ENCODE measurements around the gene COLGALT1. TPM values are rescaled to one million over a fixed set of nuclear protein-coding genes. Genes with fewer than 3 reads are reported as not detected.
"Not testable (repeated sequence)": the region's sequence is repeated elsewhere in the genome, so short reads cannot be mapped to it uniquely, and the experiment has no call there.

COLGALT1 gene
- total RNA-seq, 2 experiments from 2014 or later = 74.6 to 75.0 TPM

- Mint-ChIP-seq H3K36me3 (ENCODE audit: low read depth) (peaks cover 50% of the 10 kb centered on the region), H3K4me1 (ENCODE audit: low read depth) (peaks cover 5% of the 10 kb centered on the region), H3K4me3 (no peak overlapping the region), H3K27ac (no peak overlapping the region), H3K9me3 (ENCODE audit: insufficient read depth) (no peaks in the 10 kb centered on the region), H3K27me3 (ENCODE audit: low read depth) (no peaks in the 10 kb centered on the region)
- CTCF ChIA-PET = no interaction called here
- POLR2A ChIA-PET = interaction anchor here (1.0 kb wide), 1 partner anchor 9 kb away, joined by 4 read pairs; no protein-coding TSS in a partner anchor
- DNase-seq = no peak
- no peak for ATAC-seq
These were observed 25.9 kb downstream of the COLGALT1 start for GRCh38 chr19:17581211-17581874.

- H3K36me3 Mint-ChIP-seq (ENCODE audit: low read depth) = peaks cover 46% of the 10 kb centered on the region
- no peak overlapping the region for H3K4me3 Mint-ChIP-seq
- no peak for ATAC-seq
- H3K27me3 Mint-ChIP-seq (ENCODE audit: low read depth) = no peaks in the 10 kb centered on the region
- ChIA-PET CTCF (no interaction called here), POLR2A (no interaction called here)
- peaks cover 5% of the 10 kb centered on the region for H3K4me1 Mint-ChIP-seq (ENCODE audit: low read depth)
- H3K9me3 Mint-ChIP-seq (ENCODE audit: insufficient read depth) = no peaks in the 10 kb centered on the region
- H3K27ac Mint-ChIP-seq = no peak overlapping the region
- DNase-seq = no peak
These were observed 27.2 kb downstream of the COLGALT1 start for GRCh38 chr19:17582613-17583012.

DNA sequence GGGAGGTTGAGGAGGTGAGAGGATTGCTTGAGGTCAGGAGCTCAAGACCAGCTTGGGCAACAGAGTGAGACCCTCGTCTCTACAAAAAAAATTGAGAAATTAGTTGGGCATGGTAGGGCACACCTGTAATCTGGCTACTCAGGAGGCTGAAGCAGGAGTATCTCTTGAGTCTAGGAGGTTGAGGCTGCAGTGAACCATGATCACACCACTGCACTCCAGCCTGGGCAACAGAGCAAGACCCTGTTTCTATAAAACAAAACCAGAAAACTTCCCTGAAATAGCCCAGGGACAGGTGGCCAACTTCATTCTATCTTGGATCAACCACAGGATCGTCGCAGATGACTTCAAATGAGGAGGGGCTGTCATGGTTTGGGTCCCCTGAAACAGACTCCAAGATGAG lies 28.7 kb downstream of the COLGALT1 start:
- Mint-ChIP-seq H3K27ac (no peak overlapping the region), H3K4me1 (ENCODE audit: low read depth) (peaks cover 5% of the 10 kb centered on the region), H3K9me3 (ENCODE audit: insufficient read depth) (no peaks in the 10 kb centered on the region), H3K36me3 (ENCODE audit: low read depth) (peaks cover 34% of the 10 kb centered on the region), H3K4me3 (no peak overlapping the region), H3K27me3 (ENCODE audit: low read depth) (no peaks in the 10 kb centered on the region)
- ATAC-seq (no peak), DNase-seq (no peak)
- CTCF ChIA-PET = no interaction called here
- POLR2A ChIA-PET = interaction anchor here (0.6 kb wide), 1 partner anchor 151 kb away, joined by 3 read pairs; no protein-coding TSS in a partner anchor

DNA sequence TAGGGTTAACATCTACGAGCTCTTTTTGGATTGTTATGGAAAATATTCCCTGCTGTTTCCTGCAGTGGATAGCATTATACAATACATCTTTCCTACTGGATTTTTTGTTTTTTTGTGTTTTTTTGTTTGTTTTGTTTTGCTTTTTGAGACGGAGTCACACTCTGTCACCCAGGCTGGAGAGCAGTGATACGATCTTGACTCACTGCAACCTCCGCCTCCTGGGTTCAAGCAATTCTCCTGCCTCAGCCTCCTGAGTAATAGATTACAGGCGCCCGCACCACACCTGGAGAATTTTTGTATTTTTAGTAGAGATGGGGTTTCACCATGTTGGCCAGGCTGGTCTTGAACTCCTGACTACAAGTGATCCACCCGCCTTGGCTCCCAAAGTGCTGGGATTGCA lies 29.9 kb downstream of the COLGALT1 start:
- H3K9me3 Mint-ChIP-seq (ENCODE audit: insufficient read depth); H3K27ac Mint-ChIP-seq; H3K27me3 Mint-ChIP-seq (ENCODE audit: low read depth); DNase-seq; ATAC-seq; POLR2A ChIA-PET; H3K4me3 Mint-ChIP-seq; H3K4me1 Mint-ChIP-seq (ENCODE audit: low read depth): not testable (repeated sequence)
- CTCF ChIA-PET = interaction anchor here (1.1 to 1.2 kb wide), 2 partner anchors 12 to 89 kb away, joined by 4 to 5 read pairs; no protein-coding TSS in a partner anchor
- H3K36me3 Mint-ChIP-seq (ENCODE audit: low read depth) = peaks cover 22% of the 10 kb centered on the region

- Mint-ChIP-seq H3K4me1 (ENCODE audit: low read depth) (peaks cover 4% of the 10 kb centered on the region), H3K36me3 (ENCODE audit: low read depth) (no peaks in the 10 kb centered on the region), H3K4me3 (no peak overlapping the region), H3K9me3 (ENCODE audit: insufficient read depth) (no peaks in the 10 kb centered on the region), H3K27me3 (ENCODE audit: low read depth) (peaks cover 15% of the 10 kb centered on the region), H3K27ac (no peak overlapping the region)
- ChIA-PET CTCF (no interaction called here), POLR2A (interaction anchor here (1.1 kb wide), 1 partner anchor 9 kb away, joined by 4 read pairs; no protein-coding TSS in a partner anchor)
- ATAC-seq = no peak
- no peak for DNase-seq
These were observed 35.4 kb downstream of the COLGALT1 start for GRCh38 chr19:17590866-17591265.

- H3K9me3 Mint-ChIP-seq (ENCODE audit: insufficient read depth); DNase-seq; H3K36me3 Mint-ChIP-seq (ENCODE audit: low read depth); ATAC-seq; POLR2A ChIA-PET; H3K4me3 Mint-ChIP-seq; H3K27ac Mint-ChIP-seq; CTCF ChIA-PET; H3K4me1 Mint-ChIP-seq (ENCODE audit: low read depth): not testable (repeated sequence)
- H3K27me3 Mint-ChIP-seq (ENCODE audit: low read depth) = peaks cover 15% of the 10 kb centered on the region
These were observed 38.8 kb downstream of the COLGALT1 start for GRCh38 chr19:17594296-17594695.

GRCh38 chr19:17598063-17598462 lies 42.6 kb downstream of the COLGALT1 start:
- H3K27me3 Mint-ChIP-seq (ENCODE audit: low read depth) = peaks cover 22% of the 10 kb centered on the region
- CTCF ChIA-PET; DNase-seq; H3K4me3 Mint-ChIP-seq; H3K36me3 Mint-ChIP-seq (ENCODE audit: low read depth); H3K4me1 Mint-ChIP-seq (ENCODE audit: low read depth); H3K9me3 Mint-ChIP-seq (ENCODE audit: insufficient read depth); POLR2A ChIA-PET; H3K27ac Mint-ChIP-seq; ATAC-seq: not testable (repeated sequence)

DNA sequence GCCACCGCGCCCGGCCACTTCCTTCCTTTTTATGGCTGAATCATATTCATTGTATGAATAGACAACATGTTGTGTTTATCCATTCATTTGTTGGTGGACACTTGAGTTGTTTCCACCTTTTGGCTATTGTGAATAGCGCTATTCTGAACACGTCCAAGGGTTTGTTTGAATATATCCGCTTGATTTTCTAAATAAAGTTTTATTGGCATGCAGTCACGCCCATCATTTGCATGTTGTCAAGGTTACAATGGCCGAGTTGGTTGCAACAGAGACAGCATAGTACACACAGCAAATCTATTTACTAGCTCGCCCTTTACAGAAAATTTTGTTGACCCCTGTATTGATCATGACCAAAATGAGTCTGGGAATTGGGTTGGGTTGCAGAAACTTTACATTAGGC lies 43.5 kb downstream of the COLGALT1 start:
- no peak for DNase-seq
- Mint-ChIP-seq H3K9me3 (ENCODE audit: insufficient read depth) (no peaks in the 10 kb centered on the region), H3K4me1 (ENCODE audit: low read depth) (no peaks in the 10 kb centered on the region), H3K36me3 (ENCODE audit: low read depth) (no peaks in the 10 kb centered on the region), H3K27me3 (ENCODE audit: low read depth) (peaks cover 25% of the 10 kb centered on the region), H3K27ac (no peak overlapping the region), H3K4me3 (no peak overlapping the region)
- CTCF ChIA-PET = interaction anchor here (1.8 kb wide), 1 partner anchor 11 kb away, joined by 6 read pairs; no protein-coding TSS in a partner anchor
- POLR2A ChIA-PET = no interaction called here
- no peak for ATAC-seq

- Mint-ChIP-seq H3K36me3 (ENCODE audit: low read depth) (no peaks in the 10 kb centered on the region), H3K4me1 (ENCODE audit: low read depth) (no peaks in the 10 kb centered on the region), H3K4me3 (no peak overlapping the region), H3K27me3 (ENCODE audit: low read depth) (peaks cover 33% of the 10 kb centered on the region), H3K9me3 (ENCODE audit: insufficient read depth) (no peaks in the 10 kb centered on the region), H3K27ac (no peak overlapping the region)
- CTCF ChIA-PET = interaction anchor here (1.8 kb wide), 1 partner anchor 11 kb away, joined by 6 read pairs; no protein-coding TSS in a partner anchor
- DNase-seq (no peak), ATAC-seq (no peak)
- POLR2A ChIA-PET = no interaction called here
These were observed 44.3 kb downstream of the COLGALT1 start for GRCh38 chr19:17599780-17600179.

DNA sequence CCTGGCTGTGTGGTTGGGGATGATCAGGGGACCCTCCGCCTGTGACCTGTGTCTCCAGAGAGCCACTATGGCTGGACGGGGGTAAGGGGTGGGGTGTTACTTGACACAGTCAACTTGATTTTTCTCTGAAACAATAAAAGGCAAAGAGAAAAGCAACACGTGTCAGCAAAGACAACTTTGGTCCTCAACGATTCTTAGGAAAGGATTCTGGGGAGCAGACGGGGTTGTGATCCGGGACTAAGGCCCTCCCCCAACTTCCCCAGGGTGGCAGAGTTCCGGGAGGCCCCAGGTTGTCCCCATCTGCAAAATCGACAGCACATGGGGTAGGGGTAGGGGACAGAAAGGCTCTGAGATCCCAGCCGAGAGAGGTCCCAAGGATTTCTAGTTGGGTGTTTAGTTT lies 46.2 kb downstream of the COLGALT1 start:
- DNase-seq = no peak
- CTCF ChIA-PET = no interaction called here
- POLR2A ChIA-PET = no interaction called here

GRCh38 chr19:17602217-17602616 lies 46.8 kb downstream of the COLGALT1 start:
- CTCF ChIA-PET = no interaction called here
- DNase-seq (no peak), ATAC-seq (no peak)
- POLR2A ChIA-PET = no interaction called here
- Mint-ChIP-seq H3K4me3 (no peak overlapping the region), H3K36me3 (ENCODE audit: low read depth) (no peaks in the 10 kb centered on the region), H3K4me1 (ENCODE audit: low read depth) (peaks cover 7% of the 10 kb centered on the region), H3K9me3 (ENCODE audit: insufficient read depth) (no peaks in the 10 kb centered on the region), H3K27me3 (ENCODE audit: low read depth) (peaks cover 33% of the 10 kb centered on the region), H3K27ac (no peak overlapping the region)

More for the DNA sequence above, 46.2 kb downstream of the COLGALT1 start:
- Mint-ChIP-seq H3K4me3 (no peak overlapping the region), H3K27me3 (ENCODE audit: low read depth) (peaks cover 33% of the 10 kb centered on the region), H3K9me3 (ENCODE audit: insufficient read depth) (no peaks in the 10 kb centered on the region), H3K4me1 (ENCODE audit: low read depth) (peaks cover 4% of the 10 kb centered on the region), H3K27ac (no peak overlapping the region), H3K36me3 (ENCODE audit: low read depth) (no peaks in the 10 kb centered on the region)
- ATAC-seq = no peak

GRCh38 chr19:17602872-17603510 lies 47.5 kb downstream of the COLGALT1 start:
- H3K4me3 Mint-ChIP-seq = no peak overlapping the region
- H3K36me3 Mint-ChIP-seq (ENCODE audit: low read depth) = no peaks in the 10 kb centered on the region
- H3K27me3 Mint-ChIP-seq (ENCODE audit: low read depth) = peaks cover 33% of the 10 kb centered on the region
- POLR2A ChIA-PET = interaction anchor here (0.6 kb wide), 1 partner anchor 92 kb away, joined by 5 read pairs; no protein-coding TSS in a partner anchor
- no peak for ATAC-seq
- no peak overlapping the region for H3K27ac Mint-ChIP-seq
- H3K4me1 Mint-ChIP-seq (ENCODE audit: low read depth) = peaks cover 7% of the 10 kb centered on the region
- no peaks in the 10 kb centered on the region for H3K9me3 Mint-ChIP-seq (ENCODE audit: insufficient read depth)
- CTCF ChIA-PET = interaction anchor here (0.8 to 1.0 kb wide), 2 partner anchors 32 to 107 kb away, joined by 3 read pairs; no protein-coding TSS in a partner anchor
- no peak for DNase-seq

All from activated CD8-positive, alpha-beta T cell treated with anti-CD3 and anti-CD28 coated beads, Interleukin-2, amount 10 ng/mL, durations not matched to agents 7 days and 5 days (primary cell).